ENCODE measurements around the gene TOMT.

DNA sequence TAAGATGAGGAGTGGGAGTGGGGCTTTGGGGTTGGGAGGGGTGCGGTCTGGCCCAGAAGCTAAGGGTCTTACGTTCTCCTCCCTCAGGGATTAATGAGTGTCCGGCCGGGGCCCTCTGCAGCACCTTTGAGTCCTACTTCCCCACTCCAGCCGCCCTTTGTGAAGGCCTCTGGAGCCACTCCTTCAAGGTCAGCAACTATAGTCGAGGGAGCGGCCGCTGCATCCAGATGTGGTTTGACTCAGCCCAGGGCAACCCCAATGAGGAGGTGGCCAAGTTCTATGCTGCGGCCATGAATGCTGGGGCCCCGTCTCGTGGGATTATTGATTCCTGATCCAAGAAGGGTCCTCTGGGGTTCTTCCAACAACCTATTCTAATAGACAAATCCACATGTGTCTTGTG is 33.8 kb downstream of the TOMT start:
- TF ChIP-seq CTCF (conservative IDR thresholded peaks at IDR 0.05; ENCODE audit: low read depth, low read length) = no peak
- no peak for TF ChIP-seq EZH2phosphoT487 (IDR thresholded peaks at IDR 0.05; ENCODE audit: borderline replicate concordance, low read length)
- TF ChIP-seq EZH2 (IDR thresholded peaks at IDR 0.05; ENCODE audit: low read length, unreplicated experiment) = no peak
